Measurements from ENCODE around the gene C12orf57. TPM values are rescaled to one million over a fixed set of nuclear protein-coding genes. Genes with fewer than 3 reads are reported as not detected.

C12orf57 gene
- total and polyA plus RNA-seq, 10 of the 15 experiments (the other 5 are each of a cell fraction or from before 2014, with no cell fraction given), result 64.5 to 377 (median 211) TPM

GRCh38 chr12:6980075-6980474, 36.3 kb downstream of the C12orf57 start:
- Histone ChIP-seq H3K9ac (ENCODE audit: control insufficient read depth, insufficient read depth, low read length) (no peak overlapping the region), H3K27ac (ENCODE audit: control insufficient read depth, insufficient read depth) (no peak overlapping the region), H2AFZ (ENCODE audit: control insufficient read depth, low read depth, low read length) (no peak overlapping the region), H3K27me3 (replicated peaks in 1 of 2; ENCODE audit: control insufficient read depth in 2 of 2, insufficient read depth in 2 of 2, low read length in 1 of 2) (no peaks in the 10 kb centered on the region), H4K20me1 (ENCODE audit: control insufficient read depth, insufficient read depth) (no peaks in the 10 kb centered on the region), H3K36me3 (ENCODE audit: control insufficient read depth in 2 of 2, insufficient read depth in 2 of 2, low read length in 1 of 2) (peaks cover 23 to 41% of the 10 kb centered on the region in 2 experiments), H3K4me2 (ENCODE audit: control insufficient read depth, insufficient read depth) (no peak overlapping the region), H3K4me3 (no peak overlapping the region), H3K79me2 (ENCODE audit: control insufficient read depth, insufficient read depth, low read length) (no peaks in the 10 kb centered on the region), H3K4me1 (ENCODE audit: control insufficient read depth, insufficient read depth, low read length) (peaks cover 7% of the 10 kb centered on the region), H3K9me3 (replicated peaks; ENCODE audit: control insufficient read depth, insufficient read depth, low read length) (no peaks in the 10 kb centered on the region)
- no TSS peak for BruUV-seq (replicated peaks)
- in situ Hi-C loops (cut with MboI) (no loop called here), intact Hi-C loops (cut with micrococcal nuclease; ENCODE audit: unreplicated experiment) (no loop called here)
- ChIA-PET RAD21 (ENCODE audit: unreplicated experiment) (no interaction called here), SMC1A (ENCODE audit: uncharacterized antibody, unreplicated experiment) (no interaction called here), CTCF (no interaction called here), POLR2A (no interaction called here)
- 96% methylated on average over 4 of the region's 4 CpGs for WGBS (ENCODE audit: insufficient coverage, insufficient replicate concordance, low lambda C conversion rate, missing lambda C conversion rate)
- FAIRE-seq, result no peak
- ATAC-seq, result no peak
- DNase-seq (ENCODE audit: low read depth, low spot score), result no peak
- TF ChIP-seq MAX (IDR thresholded peaks at IDR 0.05; ENCODE audit: low read depth, low read length) (no peak), ZNF217 (IDR thresholded peaks at IDR 0.05) (no peak), DPF2 (IDR thresholded peaks at IDR 0.05) (no peak)

GRCh38 chr12:6980740-6981139, 36.9 kb downstream of the C12orf57 start:
- Histone ChIP-seq H2AFZ (ENCODE audit: control insufficient read depth, low read depth, low read length) (no peak overlapping the region), H3K9me3 (replicated peaks; ENCODE audit: control insufficient read depth, insufficient read depth, low read length) (no peaks in the 10 kb centered on the region), H3K4me1 (ENCODE audit: control insufficient read depth, insufficient read depth, low read length) (peaks cover under 1% of the 10 kb centered on the region; the same call in 1 of the 2 replicates), H3K79me2 (ENCODE audit: control insufficient read depth, insufficient read depth, low read length) (no peaks in the 10 kb centered on the region), H4K20me1 (ENCODE audit: control insufficient read depth, insufficient read depth) (no peaks in the 10 kb centered on the region), H3K36me3 (ENCODE audit: control insufficient read depth in 2 of 2, insufficient read depth in 2 of 2, low read length in 1 of 2) (peaks cover 17 to 34% of the 10 kb centered on the region in 2 experiments), H3K9ac (ENCODE audit: control insufficient read depth, insufficient read depth, low read length) (no peak overlapping the region), H3K4me3 (no peak overlapping the region), H3K27me3 (replicated peaks in 1 of 2; ENCODE audit: control insufficient read depth in 2 of 2, insufficient read depth in 2 of 2, low read length in 1 of 2) (no peaks in the 10 kb centered on the region), H3K27ac (ENCODE audit: control insufficient read depth, insufficient read depth) (no peak overlapping the region), H3K4me2 (ENCODE audit: control insufficient read depth, insufficient read depth) (no peak overlapping the region)
- in situ Hi-C loops (cut with MboI), result no loop called here
- intact Hi-C loops (cut with micrococcal nuclease; ENCODE audit: unreplicated experiment), result no loop called here
- ChIA-PET SMC1A (ENCODE audit: uncharacterized antibody, unreplicated experiment) (no interaction called here), POLR2A (no interaction called here), CTCF (no interaction called here), RAD21 (ENCODE audit: unreplicated experiment) (no interaction called here)
- DNase-seq (ENCODE audit: low read depth, low spot score) (no peak), FAIRE-seq (no peak), ATAC-seq (no peak)
- no TSS peak for BruUV-seq (replicated peaks)
- no peak for TF ChIP-seq PBX3 (IDR thresholded peaks at IDR 0.05; ENCODE audit: insufficient replicate concordance, low read depth, low read length)
- no peak for TF ChIP-seq BRCA1 (IDR thresholded peaks at IDR 0.05; ENCODE audit: low read depth, low read length)
- no peak for TF ChIP-seq SMC3 (IDR thresholded peaks at IDR 0.05; ENCODE audit: borderline replicate concordance, low read length)
- TF ChIP-seq STAT3 (IDR thresholded peaks at IDR 0.05; ENCODE audit: low read depth, low read length), result no peak
- no peak for TF ChIP-seq HDAC2 (IDR thresholded peaks at IDR 0.05)
- no peak for TF ChIP-seq RELB (IDR thresholded peaks at IDR 0.05; ENCODE audit: low read depth)
- no peak for TF ChIP-seq KDM1A (IDR thresholded peaks at IDR 0.05; ENCODE audit: borderline replicate concordance)
- no peak for TF ChIP-seq E4F1 (IDR thresholded peaks at IDR 0.05; ENCODE audit: borderline replicate concordance, partially characterized antibody)
- TF ChIP-seq RB1 (IDR thresholded peaks at IDR 0.05; ENCODE audit: borderline replicate concordance), result no peak
- TF ChIP-seq FOXM1 (IDR thresholded peaks at IDR 0.05; ENCODE audit: low read depth, low read length), result no peak
- no peak for TF ChIP-seq TCF7 (IDR thresholded peaks at IDR 0.05; ENCODE audit: borderline replicate concordance)
- no peak for TF ChIP-seq POU2F2 (IDR thresholded peaks at IDR 0.05; ENCODE audit: borderline replicate concordance, low read depth, low read length)

Data from GM12878 (cell line).